ENCODE results near the gene SLC35C1. TPM values are rescaled to one million over a fixed set of nuclear protein-coding genes. Genes with fewer than 3 reads are reported as not detected.

The SLC35C1 gene
- total and polyA plus RNA-seq, 2 donors (not counting 1 experiment from before 2014, with no cell fraction given): 4.4 to 12.5 TPM

GRCh38 chr11:45806937-45807791 is 2.2 kb downstream of the SLC35C1 start:
- Histone ChIP-seq H3K4me1 (ENCODE audit: control insufficient read depth in 2 of 2, insufficient read depth in 2 of 2, low read length in 2 of 2) (peaks cover 27 to 35% of the 10 kb centered on the region in 2 donors), H3K36me3 (replicated peaks in 1 of 2; ENCODE audit: control extremely low read depth in 1 of 2, control insufficient read depth in 1 of 2, extremely low read depth in 1 of 2, insufficient read depth in 2 of 2, low read length in 1 of 2) (peaks cover 0 to 27% of the 10 kb centered on the region in 2 experiments), H4K20me1 (ENCODE audit: control insufficient read depth, insufficient read depth, low read length, poor library complexity, severe bottlenecking) (peaks cover 14% of the 10 kb centered on the region), H3K4me3 (ENCODE audit: control extremely low read depth in 1 of 5, extremely low read depth in 1 of 5, insufficient read depth in 1 of 5, low read depth in 2 of 5, low read length in 4 of 5) (peak overlapping the region in 1 of 5 experiments; percentile 18), H2AFZ (ENCODE audit: insufficient read depth, low read depth, low read length, poor library complexity, severe bottlenecking) (no peak overlapping the region), H3K4me2 (replicated peaks; ENCODE audit: low read depth, low read length, poor library complexity, severe bottlenecking) (peak overlapping the region; percentile 83), H3K79me2 (ENCODE audit: control insufficient read depth, insufficient read depth, low read length) (peaks cover 25% of the 10 kb centered on the region), H3K9ac (ENCODE audit: low read length) (no peak overlapping the region), H3K27me3 (replicated peaks in 1 of 4; ENCODE audit: control extremely low read depth in 1 of 4, control insufficient read depth in 3 of 4, insufficient read depth in 4 of 4, low read length in 3 of 4) (no peaks in the 10 kb centered on the region), H3K9me3 (ENCODE audit: control extremely low read depth in 1 of 3, control insufficient read depth in 2 of 3, insufficient read depth in 1 of 3, low read length in 2 of 3) (no peaks in the 10 kb centered on the region), H3K27ac (ENCODE audit: low read length in 2 of 2) (no peak overlapping the region)
- WGBS (ENCODE audit: insufficient coverage): 87% methylated on average over 3 of the region's 7 CpGs
- Mint-ChIP-seq H3K27ac (peak overlapping the region; percentile 20), H3K4me1 (peaks cover 46% of the 10 kb centered on the region), H3K4me3 (peak overlapping the region; percentile 94), H3K27me3 (no peaks in the 10 kb centered on the region), H3K9me3 (ENCODE audit: insufficient read depth) (no peaks in the 10 kb centered on the region)
- ATAC-seq (ENCODE audit: low read depth): no peak
- no peak for DNase-seq
- intact Hi-C loops (cut with micrococcal nuclease): loop anchor here (5.0 kb wide), 1 partner anchor 125 kb away; no protein-coding TSS in a partner anchor
- CTCF ChIA-PET: interaction anchor here (1.5 to 1.7 kb wide), 3 partner anchors 36 to 111 kb away, joined by 5 to 11 read pairs (median 5); partner anchors contain the start of gene PEX16
- TF ChIP-seq CTCF (IDR thresholded peaks at IDR 0.05) (no peak), EZH2 (IDR thresholded peaks at IDR 0.05; ENCODE audit: borderline replicate concordance, insufficient read depth, low read depth, low read length, poor library complexity, severe bottlenecking) (no peak)
- POLR2A ChIA-PET: interaction anchor here (0.5 kb wide), 1 partner anchor 25 kb away, joined by 3 read pairs; no protein-coding TSS in a partner anchor

DNA sequence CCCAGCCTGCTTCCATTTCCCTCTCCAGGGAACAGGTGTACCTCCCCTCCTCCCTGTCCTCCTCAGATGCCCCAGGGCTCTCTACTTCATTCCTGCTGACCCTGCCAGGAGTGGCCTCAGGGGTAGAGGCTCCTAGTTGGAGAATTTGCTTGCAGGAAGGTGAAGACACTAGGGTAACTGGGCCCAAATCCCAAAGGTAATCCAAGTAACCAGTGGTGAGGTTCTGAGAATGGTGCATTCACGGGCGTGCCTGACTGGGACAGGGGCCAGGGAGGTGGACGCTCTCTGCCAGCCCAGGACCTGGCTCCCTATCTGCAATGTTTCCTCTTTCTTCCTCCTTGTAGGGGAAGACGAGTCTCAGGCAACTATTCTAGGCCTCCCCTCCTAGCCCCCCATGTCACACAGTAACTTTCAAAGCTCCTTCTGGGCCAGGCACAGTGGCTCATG is 2.9 kb downstream of the SLC35C1 start:
- ATAC-seq (ENCODE audit: low read depth) (no peak), DNase-seq (no peak)
- peaks cover 0 to 29% of the 10 kb centered on the region in 2 experiments for H3K36me3 ChIP-seq (replicated peaks in 1 of 2; ENCODE audit: control extremely low read depth in 1 of 2, control insufficient read depth in 1 of 2, extremely low read depth in 1 of 2, insufficient read depth in 2 of 2, low read length in 1 of 2)
- H3K9ac ChIP-seq (ENCODE audit: low read length): no peak overlapping the region
- Mint-ChIP-seq H3K4me1 (peaks cover 46% of the 10 kb centered on the region), H3K27me3 (no peaks in the 10 kb centered on the region), H3K27ac (no peak overlapping the region), H3K4me3 (peak overlapping the region; percentile 94), H3K9me3 (ENCODE audit: insufficient read depth) (no peaks in the 10 kb centered on the region)
- TF ChIP-seq EZH2 (IDR thresholded peaks at IDR 0.05; ENCODE audit: borderline replicate concordance, insufficient read depth, low read depth, low read length, poor library complexity, severe bottlenecking) (no peak), CTCF (IDR thresholded peaks at IDR 0.05) (no peak)
- no peak overlapping the region for H3K4me3 ChIP-seq (ENCODE audit: control extremely low read depth in 1 of 5, extremely low read depth in 1 of 5, insufficient read depth in 1 of 5, low read depth in 2 of 5, low read length in 4 of 5)
- peaks cover 25% of the 10 kb centered on the region for H3K79me2 ChIP-seq (ENCODE audit: control insufficient read depth, insufficient read depth, low read length)
- H3K4me2 ChIP-seq (replicated peaks; ENCODE audit: low read depth, low read length, poor library complexity, severe bottlenecking): peak overlapping the region; percentile 83
- H2AFZ ChIP-seq (ENCODE audit: insufficient read depth, low read depth, low read length, poor library complexity, severe bottlenecking): no peak overlapping the region
- no peak overlapping the region for H3K27ac ChIP-seq (ENCODE audit: low read length in 2 of 2)
- intact Hi-C loops (cut with micrococcal nuclease): loop anchor here (5.0 kb wide), 1 partner anchor 124 kb away; no protein-coding TSS in a partner anchor
- no CpG with 5 or more reads among the region's 4 CpGs for WGBS (ENCODE audit: insufficient coverage)
- no peaks in the 10 kb centered on the region for H3K9me3 ChIP-seq (ENCODE audit: control extremely low read depth in 1 of 3, control insufficient read depth in 2 of 3, insufficient read depth in 1 of 3, low read length in 2 of 3)
- H4K20me1 ChIP-seq (ENCODE audit: control insufficient read depth, insufficient read depth, low read length, poor library complexity, severe bottlenecking): peaks cover 14% of the 10 kb centered on the region
- H3K27me3 ChIP-seq (replicated peaks in 1 of 4; ENCODE audit: control extremely low read depth in 1 of 4, control insufficient read depth in 3 of 4, insufficient read depth in 4 of 4, low read length in 3 of 4): no peaks in the 10 kb centered on the region
- ChIA-PET POLR2A (no interaction called here), CTCF (interaction anchor here (1.7 kb wide), 1 partner anchor 37 kb away, joined by 5 read pairs; no protein-coding TSS in a partner anchor)
- peaks cover 27 to 35% of the 10 kb centered on the region in 2 donors for H3K4me1 ChIP-seq (ENCODE audit: control insufficient read depth in 2 of 2, insufficient read depth in 2 of 2, low read length in 2 of 2)

Data from B cell (primary cell).